Stimulated activated CD8-positive, alpha-beta memory T cell treated with anti-CD3 and anti-CD28 coated beads, Interleukin-2, amount 100 ng/mL, for 48 hours (primary cell): Measurements from ENCODE around the gene SYT10.
"Not testable (repeated sequence)": the region's sequence is repeated elsewhere in the genome, so short reads cannot be mapped to it uniquely, and the experiment has no call there.

Experiments
- DNase-seq, 2 donors: peaks; one replicate each; pipeline ENCODE4 v3.0.0-alpha.2; 2020; ENCODE audit warnings: low read depth in 2 of 2

SYT10 gene

GRCh38 chr12:33439587-33440011 lies at the start of gene SYT10:
SYT10 (minus strand) TSS chr12:33439819; CDS start chr12:33439522, 297 bp downstream.
- DNase-seq: no peak

- no peak for DNase-seq
Observed at GRCh38 chr12:33488036-33488435, 48.4 kb upstream of the SYT10 start.

DNA sequence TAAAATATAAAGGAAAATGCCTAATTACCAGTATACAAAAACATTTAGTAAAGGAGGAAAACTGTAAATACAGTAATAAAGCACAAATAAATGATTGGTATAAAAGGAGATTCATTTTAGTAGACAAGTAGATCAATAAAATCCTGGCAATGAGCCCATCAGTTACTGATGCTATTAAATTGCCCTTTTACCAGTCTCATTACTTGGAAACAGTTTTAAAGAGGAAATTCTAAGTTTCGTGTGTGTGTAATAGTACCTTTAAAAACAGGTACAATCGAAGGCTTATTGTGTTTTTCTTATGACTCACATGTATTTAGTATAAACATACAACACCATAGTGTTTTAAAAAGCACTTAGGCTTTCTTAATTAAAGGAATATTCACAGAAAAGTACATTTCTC lies 46.4 kb upstream of the SYT10 start:
- no peak for DNase-seq

- DNase-seq: no peak
Observed at GRCh38 chr12:33484161-33484560, 44.5 kb upstream of the SYT10 start.

- no peak for DNase-seq
Observed at GRCh38 chr12:33480366-33480765, 40.7 kb upstream of the SYT10 start.

GRCh38 chr12:33476058-33476457 lies 36.4 kb upstream of the SYT10 start:
- no peak for DNase-seq

GRCh38 chr12:33472299-33472698 lies 32.7 kb upstream of the SYT10 start:
- no peak for DNase-seq

DNA sequence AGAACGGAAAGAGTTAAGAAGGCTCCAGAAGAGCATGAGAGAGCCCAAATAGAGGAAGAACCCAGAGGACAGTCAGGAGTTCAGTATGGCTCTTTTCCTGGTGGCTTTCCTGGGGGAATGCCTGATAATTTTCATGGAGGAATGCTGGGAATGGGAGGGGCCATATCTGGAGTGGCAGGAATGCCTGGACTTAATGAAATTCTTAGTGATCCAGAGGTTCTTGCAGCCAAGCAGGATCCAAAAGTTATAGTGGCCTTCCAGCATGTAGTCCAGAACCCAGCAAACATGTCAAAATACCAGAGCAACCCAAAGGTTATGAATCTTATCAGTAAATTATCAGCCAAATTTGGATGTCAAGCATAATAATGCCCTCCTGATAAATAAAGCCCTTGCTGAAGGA lies 15.5 kb upstream of the SYT10 start:
- DNase-seq: no peak

DNA sequence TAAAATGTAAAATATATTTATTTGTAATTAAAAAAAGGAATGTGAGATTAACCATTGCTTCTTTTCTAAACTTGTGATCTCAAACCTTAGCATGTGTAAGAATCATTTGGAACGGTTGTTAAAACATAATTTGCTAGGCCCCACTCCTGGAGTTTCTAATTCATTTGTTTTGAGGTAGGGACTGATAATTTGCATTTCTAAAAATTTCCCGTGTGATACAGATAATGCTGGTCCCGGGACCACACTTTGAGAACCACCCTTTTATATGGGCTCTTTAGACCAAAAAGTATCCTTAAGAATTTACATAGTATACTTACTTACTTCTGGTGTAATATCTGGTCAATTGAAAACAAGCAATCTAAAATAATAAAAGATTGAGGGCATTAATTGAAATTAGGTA lies 10.9 kb upstream of the SYT10 start:
- DNase-seq: no peak

DNA sequence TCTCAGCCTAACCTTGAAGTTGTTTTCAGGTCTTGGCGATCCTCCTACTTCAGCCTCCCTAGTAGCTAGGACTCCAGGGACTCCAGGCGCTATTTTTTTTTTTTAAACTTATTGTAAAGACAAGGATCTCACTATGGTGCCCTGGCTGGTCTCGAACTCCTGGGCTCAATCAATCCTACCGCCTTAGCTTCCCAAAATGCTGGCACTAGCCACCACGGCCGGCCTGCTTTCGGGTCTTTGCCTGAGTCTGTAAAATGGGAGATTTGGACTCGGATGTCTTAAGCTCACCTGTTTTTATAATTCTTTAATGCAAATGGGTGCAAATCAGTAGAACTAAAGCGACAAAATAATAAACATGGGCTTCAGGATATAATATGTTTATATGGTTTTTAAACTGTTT lies 858 bp upstream of the SYT10 start:
- no peak for DNase-seq

DNA sequence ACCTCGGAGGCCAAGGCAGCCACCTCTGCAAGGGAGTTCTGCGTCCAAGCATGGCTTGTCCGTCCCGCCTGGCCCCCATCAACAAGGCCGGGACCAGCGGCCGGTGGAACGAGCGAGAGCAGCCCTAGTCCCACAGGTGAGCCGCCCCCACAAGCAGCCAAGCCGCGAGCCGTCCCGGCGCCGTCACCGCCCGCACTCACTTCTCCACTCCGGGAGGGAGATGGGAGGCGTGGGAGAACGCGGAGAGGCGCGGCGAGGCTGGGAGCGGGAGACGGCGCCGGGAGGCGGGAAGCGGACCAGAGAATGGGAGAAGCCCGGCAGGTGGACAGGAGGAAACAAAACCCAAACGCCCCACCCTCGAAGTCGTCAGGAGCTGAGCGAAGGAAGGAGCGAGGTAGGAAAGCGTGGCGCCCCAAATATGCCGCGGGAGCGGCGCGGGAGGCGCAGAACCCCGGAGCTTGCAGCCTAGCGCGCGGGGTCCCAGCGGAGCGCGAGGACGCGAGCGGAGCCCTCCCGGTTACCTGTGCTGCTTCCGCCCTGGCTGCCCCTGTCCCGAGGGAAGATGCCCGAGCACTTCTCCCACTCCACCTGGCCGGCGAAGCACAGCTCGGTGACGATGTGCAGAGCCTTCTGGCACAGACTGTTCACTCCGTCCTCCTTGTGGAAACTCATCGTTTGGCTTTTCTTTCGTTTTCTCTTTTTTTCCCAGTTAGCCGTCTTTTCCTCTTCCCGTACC lies 600 bp downstream of the SYT10 start:
- DNase-seq: no peak

DNA sequence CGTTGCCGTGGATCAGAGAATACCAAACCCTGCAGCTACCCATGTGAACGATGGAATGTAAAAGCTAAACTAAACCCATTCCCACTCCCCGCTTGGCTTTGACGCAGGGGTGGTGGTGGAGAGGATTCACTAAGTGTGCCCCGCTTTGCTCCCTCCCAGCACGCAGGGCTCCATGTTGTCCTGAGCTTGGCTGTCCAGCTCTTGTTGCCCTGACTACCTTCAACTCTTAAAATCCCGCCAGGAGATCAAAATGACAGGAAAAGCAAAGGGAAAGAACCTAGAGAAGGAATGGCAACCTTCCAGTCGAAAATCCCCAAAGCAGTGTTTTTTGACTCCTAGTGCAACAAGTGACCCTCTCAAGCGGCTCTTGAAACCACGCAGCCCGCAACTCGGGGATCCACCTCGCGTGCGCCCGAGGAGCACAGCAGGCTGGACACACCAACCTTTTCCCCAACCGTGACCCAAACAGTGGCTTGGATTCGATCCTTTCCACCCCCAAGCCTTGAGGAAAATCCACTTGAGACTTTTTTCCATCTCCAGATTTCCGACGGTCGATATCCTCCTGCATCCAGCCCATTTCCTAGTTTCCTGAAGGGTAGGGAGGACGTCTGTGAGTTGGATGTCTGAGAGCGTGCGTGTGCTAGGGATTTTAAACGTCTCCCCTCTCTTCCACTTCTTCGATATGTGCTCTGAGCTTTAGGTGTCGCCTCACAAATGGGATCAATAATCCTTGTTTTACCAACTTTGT lies 1.4 kb downstream of the SYT10 start:
- DNase-seq: no peak

- DNase-seq: no peak
Observed at GRCh38 chr12:33437598-33437997, 2.0 kb downstream of the SYT10 start.

GRCh38 chr12:33432992-33433391 lies 6.6 kb downstream of the SYT10 start:
- DNase-seq: no peak

GRCh38 chr12:33431648-33432047 lies 8.0 kb downstream of the SYT10 start:
- DNase-seq: no peak

GRCh38 chr12:33429468-33429867 lies 10.2 kb downstream of the SYT10 start:
- no peak for DNase-seq

GRCh38 chr12:33427071-33427470 lies 12.5 kb downstream of the SYT10 start:
- no peak for DNase-seq

DNA sequence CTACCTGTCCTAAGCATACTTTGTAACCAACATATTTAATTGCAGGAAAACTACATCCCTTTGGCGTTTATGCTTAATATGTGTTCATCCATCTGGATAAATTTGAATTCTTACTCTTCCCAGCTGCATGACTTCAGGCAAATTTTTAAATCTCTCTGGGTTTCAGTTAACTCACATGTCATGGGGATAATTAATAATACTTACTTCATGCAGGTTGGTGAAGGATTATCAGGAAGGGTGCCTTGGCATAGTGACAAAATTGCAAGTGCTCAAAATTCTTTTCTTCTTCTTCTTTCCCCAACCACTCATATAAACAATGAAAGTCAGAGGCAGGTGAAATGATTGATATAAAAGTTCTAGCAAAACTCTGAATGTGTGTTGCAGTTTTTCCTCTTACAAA lies 15.9 kb downstream of the SYT10 start:
- DNase-seq: no peak

DNA sequence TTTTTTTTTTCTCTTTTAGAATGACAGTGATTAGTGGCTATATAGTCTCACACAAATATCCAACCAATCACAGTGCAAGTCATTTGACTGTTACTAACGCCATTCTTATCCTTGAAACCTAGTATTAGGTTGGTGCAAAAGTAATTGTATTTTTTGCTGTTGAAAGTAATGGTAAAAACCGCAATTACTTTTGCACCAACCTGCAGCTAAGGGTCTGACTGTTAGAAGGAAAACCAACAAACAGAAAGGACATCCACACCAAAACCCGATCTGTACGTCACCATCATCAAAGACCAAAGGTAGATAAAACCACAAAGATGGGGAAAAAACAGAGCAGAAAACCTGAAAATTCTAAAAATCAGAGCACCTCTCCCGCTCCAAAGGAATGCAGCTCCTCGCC lies 27.2 kb downstream of the SYT10 start:
- not testable (repeated sequence) for DNase-seq

GRCh38 chr12:33383503-33383902 lies 56.1 kb downstream of the SYT10 start:
- DNase-seq: no peak

GRCh38 chr12:33376153-33376552 lies 63.5 kb downstream of the SYT10 start:
- DNase-seq: no peak

DNA sequence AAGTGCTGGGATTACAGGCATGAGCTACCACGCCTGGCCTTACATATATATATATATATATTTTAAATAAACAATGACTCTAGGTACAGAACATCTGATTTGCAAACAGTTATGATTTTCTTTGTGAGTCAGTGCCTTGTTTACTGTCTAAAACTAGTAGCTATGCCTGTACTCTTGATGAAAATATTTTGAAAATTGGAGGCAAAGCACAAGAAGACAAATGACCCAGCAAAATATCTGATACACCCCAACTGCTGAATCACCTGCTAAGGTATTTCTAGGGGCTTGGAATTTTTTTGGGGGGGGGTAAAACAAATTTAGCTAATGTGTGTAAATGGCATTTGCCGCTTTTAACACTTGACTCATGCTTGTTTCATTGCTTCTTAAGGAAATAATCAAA lies 69.3 kb downstream of the SYT10 start:
- DNase-seq: no peak

DNA sequence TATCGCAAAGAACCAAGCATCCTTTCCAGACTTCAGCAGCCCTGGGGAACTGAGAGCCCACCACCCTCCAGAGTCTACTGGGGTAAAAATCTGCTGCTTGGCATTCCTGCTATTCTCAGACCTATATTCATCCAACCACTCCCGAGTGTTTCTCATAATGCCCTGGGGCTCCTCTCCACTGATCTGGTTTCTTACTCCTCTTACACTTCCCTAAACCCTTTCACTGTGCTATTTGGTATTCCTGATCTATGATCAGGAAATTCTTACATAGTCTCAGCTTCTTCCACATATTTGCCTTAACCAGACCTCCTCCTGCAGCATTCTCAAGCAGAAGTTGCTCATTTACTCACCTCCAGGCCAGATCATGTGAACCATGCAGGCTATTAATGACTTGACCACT lies 82.4 kb downstream of the SYT10 start:
- DNase-seq: no peak
